HCT116 (cell line): Measurements from ENCODE around the gene IL1RAPL2. TPM values are rescaled to one million over a fixed set of nuclear protein-coding genes. Genes with fewer than 3 reads are reported as not detected.

ENCODE experiments used
- ATAC-seq: fragments of 200-7000 bp; cut with Tn5 transposase; 2 replicates; pipeline ENCODE4 v1.9.1; 2020; ENCODE audit warnings: mild to moderate bottlenecking, moderate library complexity
- BruUV-seq: library from RNA; stranded (reverse); fragments of 400-500 nt; replicated peaks from 2 replicates; lab custom pipeline; 2021; lab: Mats Ljungman, UMichigan
- CTCF ChIA-PET: fragments of 300-600 bp; sonication (Branson Sonifier 250); formaldehyde crosslinking; loops from one replicate; lab custom pipeline; 2021; ENCODE audit warnings: antibody characterized with exemption; lab: Charles Lee
- POLR2A ChIA-PET: fragments of 300-600, 350-600 bp; sonication (Branson Sonifier 250); formaldehyde crosslinking; loops from one replicate; lab custom pipeline; 2021; ENCODE audit warnings: antibody characterized with exemption; lab: Charles Lee
- RAD21 ChIA-PET, 2 experiments: fragments of 300-600 bp; sonication (Branson Sonifier 250); formaldehyde crosslinking; loops; one replicate each; lab custom pipeline; 2023; ENCODE audit warnings: low total read pairs in 2 of 2; ENCODE audit not compliant: uncharacterized antibody in 2 of 2, unreplicated experiment in 2 of 2, low non-redundant PET in 1 of 2; lab: Charles Lee
- DNase-seq: peaks from one replicate; pipeline ENCODE4 v3.0.0-alpha.2; 2010; ENCODE audit warnings: low read depth, low spot score
- H2AFZ ChIP-seq: fragments of 200-600 bp; shearing (Covaris generic), sonication (generic); 2 replicates; pipeline ENCODE4 v1.6.1; 2017; ENCODE audit warnings: low read depth, mixed run types, mixed read lengths, antibody characterized with exemption, low read length; ENCODE audit not compliant: poor library complexity, severe bottlenecking
- H3K27ac ChIP-seq: 2 replicates; pipeline ENCODE4 v1.5.1; 2012; ENCODE audit warnings: low read depth, low read length
- H3K27me3 ChIP-seq: fragments of 200-600 bp; sonication (generic); 2 replicates; pipeline ENCODE4 v1.6.1; 2016; ENCODE audit warnings: mixed run types, low read length, mixed read lengths; ENCODE audit not compliant: insufficient read depth
- H3K36me3 ChIP-seq, 2 experiments: fragments of 200-500 bp in 1 of 2; fragments of 200-600 bp in 1 of 2; sonication (Bioruptor generic) in 1 of 2; sonication (generic) in 1 of 2; 2 replicates each; pipeline versions ENCODE4 v1.5.1 to v1.6.1; 2014 to 2016; ENCODE audit warnings: low read length in 2 of 2, inconsistent platforms in 1 of 2, mixed read lengths in 1 of 2, mixed run types in 1 of 2; ENCODE audit not compliant: insufficient read depth in 2 of 2, control insufficient read depth in 1 of 2
- H3K4me1 ChIP-seq, 2 experiments: fragments of 200-600 bp in 1 of 2; sonication (generic) in 1 of 2; 2 replicates each; pipeline versions ENCODE4 v1.5.1 to v1.6.1; 2012 to 2017; ENCODE audit warnings: low read length in 2 of 2, inconsistent platforms in 1 of 2, mild to moderate bottlenecking in 1 of 2, mixed read lengths in 1 of 2, mixed run types in 1 of 2, moderate library complexity in 1 of 2; ENCODE audit not compliant: insufficient read depth in 2 of 2, control insufficient read depth in 1 of 2
- H3K4me2 ChIP-seq: fragments of 200-600 bp; sonication (generic); 2 replicates; pipeline ENCODE4 v1.6.1; 2017; ENCODE audit warnings: mixed run types, low read length, mixed read lengths
- H3K4me3 ChIP-seq, 2 experiments: fragments of 200-600 bp in 1 of 2; sonication (generic) in 1 of 2; replicated peaks in 1 of 2; 2 replicates each; pipeline ENCODE4 v1.5.1; 2011 to 2016; ENCODE audit warnings: low read length in 2 of 2, control low read depth in 1 of 2, low read depth in 1 of 2, mild to moderate bottlenecking in 1 of 2, mixed read lengths in 1 of 2, mixed run types in 1 of 2
- H3K79me2 ChIP-seq: fragments of 200-600 bp; sonication (generic); 2 replicates; pipeline ENCODE4 v1.6.1; 2017; ENCODE audit warnings: mild to moderate bottlenecking, mixed run types, low read length, moderate library complexity, mixed read lengths; ENCODE audit not compliant: insufficient read depth
- H3K9ac ChIP-seq: fragments of 200-600 bp; sonication (generic); 2 replicates; pipeline ENCODE4 v1.6.1; 2016; ENCODE audit warnings: low read length, mixed read lengths
- H3K9me2 ChIP-seq: fragments of 200-600 bp; sonication (generic), shearing (Covaris generic); 2 replicates; pipeline ENCODE4 v1.6.1; 2017; ENCODE audit warnings: mixed run types, mild to moderate bottlenecking, moderate library complexity; ENCODE audit not compliant: insufficient read depth
- H3K9me3 ChIP-seq, 2 experiments: fragments of 200-500 bp in 1 of 2; fragments of 200-600 bp in 1 of 2; sonication (Bioruptor generic) in 1 of 2; sonication (generic) in 1 of 2; 2 replicates each; pipeline ENCODE4 v1.6.1; 2014 to 2017; ENCODE audit warnings: low read length in 2 of 2, mixed read lengths in 2 of 2, inconsistent platforms in 1 of 2, low read depth in 1 of 2, mild to moderate bottlenecking in 1 of 2, mixed run types in 1 of 2, moderate library complexity in 1 of 2; ENCODE audit not compliant: control insufficient read depth in 1 of 2, insufficient read depth in 1 of 2
- H4K20me1 ChIP-seq: fragments of 200-600 bp; sonication (generic), shearing (Covaris generic); 2 replicates; pipeline ENCODE4 v1.6.1; 2017; ENCODE audit warnings: mixed run types, mild to moderate bottlenecking, moderate library complexity; ENCODE audit not compliant: insufficient read depth
- ATF3 ChIP-seq: IDR thresholded peaks from 2 replicates; pipeline ENCODE4 v1.6.1; 2012
- CEBPB ChIP-seq: IDR thresholded peaks from 2 replicates; pipeline ENCODE4 v1.6.1; 2012; ENCODE audit warnings: low read depth
- EGR1 ChIP-seq: IDR thresholded peaks from 2 replicates; pipeline ENCODE4 v1.6.1; 2012; ENCODE audit warnings: low read depth
- ELF1 ChIP-seq: IDR thresholded peaks from 2 replicates; pipeline ENCODE4 v1.6.1; 2012; ENCODE audit warnings: low read depth, borderline replicate concordance
- EZH2 ChIP-seq: fragments of 200-600 bp; sonication (generic); IDR thresholded peaks from 2 replicates; pipeline ENCODE4 v1.6.1; 2017; ENCODE audit warnings: antibody characterized with exemption, mixed run types
- EZH2phosphoT487 ChIP-seq: fragments of 200-600 bp; IDR thresholded peaks from 2 replicates; pipeline ENCODE4 v1.6.1; 2018; ENCODE audit warnings: antibody characterized with exemption, borderline replicate concordance
- FOSL1 ChIP-seq: IDR thresholded peaks from 2 replicates; pipeline ENCODE4 v1.6.1; 2012; ENCODE audit warnings: low read depth
- RAD21 ChIP-seq: IDR thresholded peaks from 2 replicates; pipeline ENCODE4 v1.6.1; 2012; ENCODE audit warnings: low read depth, mild to moderate bottlenecking
- SIN3A ChIP-seq: IDR thresholded peaks from 2 replicates; pipeline ENCODE4 v1.6.1; 2012; ENCODE audit warnings: low read depth
- SP1 ChIP-seq: IDR thresholded peaks from 2 replicates; pipeline ENCODE4 v1.6.1; 2012; ENCODE audit warnings: low read depth
- SRF ChIP-seq: IDR thresholded peaks from 2 replicates; pipeline ENCODE4 v1.6.1; 2012; ENCODE audit warnings: low read depth
- TCF7L2 ChIP-seq: IDR thresholded peaks from 2 replicates; pipeline ENCODE4 v1.7.0; 2011; ENCODE audit warnings: borderline replicate concordance, inconsistent platforms; ENCODE audit not compliant: insufficient read depth, insufficient read length; ENCODE audit errors: extremely low read depth
- YY1 ChIP-seq: IDR thresholded peaks from 2 replicates; pipeline ENCODE4 v1.6.1; 2011; ENCODE audit warnings: low read length, low read depth, moderate library complexity, mild to moderate bottlenecking; ENCODE audit not compliant: insufficient replicate concordance; ENCODE audit errors: extremely low read depth
- ZFX ChIP-seq: fragments of 450-650 bp; IDR thresholded peaks from 2 replicates; pipeline ENCODE4 v1.6.1; 2017
- ZNF274 ChIP-seq: fragments of 200-500 bp; sonication (Bioruptor generic); IDR thresholded peaks from 2 replicates; pipeline ENCODE4 v1.6.1; 2014; ENCODE audit warnings: mild to moderate bottlenecking, low read depth, low read length, inconsistent platforms
- intact Hi-C: fragments of 100-400 bp; cut with micrococcal nuclease; formaldehyde crosslinking; loops from 2 replicates; pipeline ENCODE4 v1.10.0; 2022
- total RNA-seq: library from RNA; stranded (reverse); gene quantifications from one replicate; pipeline ENCODE4 v1.2.1, GENCODE V29; 2021; ENCODE audit not compliant: unreplicated experiment
- TF ChIP-seq, protein P1 (sequence below): IDR thresholded peaks from 2 replicates; pipeline ENCODE4 v1.6.1; 2012
- TF ChIP-seq, protein P2 (sequence below), 3 experiments: fragments of 200-600 bp in 1 of 3; sonication (generic) in 1 of 3; IDR thresholded peaks in 2 of 3; conservative IDR thresholded peaks in 1 of 3; 2 replicates each; pipeline ENCODE4 v1.5.1; 2012 to 2017; ENCODE audit warnings: low read depth in 2 of 3, low read length in 2 of 3, antibody characterized with exemption in 1 of 3, borderline replicate concordance in 1 of 3, control low read depth in 1 of 3, mild to moderate bottlenecking in 1 of 3, mixed read lengths in 1 of 3, mixed run types in 1 of 3, moderate library complexity in 1 of 3; ENCODE audit not compliant: insufficient read depth in 1 of 3
- TF ChIP-seq, protein P3 (sequence below): IDR thresholded peaks from 2 replicates; pipeline ENCODE4 v1.6.1; 2011; ENCODE audit warnings: mild to moderate bottlenecking, low read length, moderate library complexity; ENCODE audit not compliant: insufficient replicate concordance; ENCODE audit errors: extremely low read depth

The IL1RAPL2 gene
- total RNA-seq, 1 experiment from 2014 or later = not detected

DNA sequence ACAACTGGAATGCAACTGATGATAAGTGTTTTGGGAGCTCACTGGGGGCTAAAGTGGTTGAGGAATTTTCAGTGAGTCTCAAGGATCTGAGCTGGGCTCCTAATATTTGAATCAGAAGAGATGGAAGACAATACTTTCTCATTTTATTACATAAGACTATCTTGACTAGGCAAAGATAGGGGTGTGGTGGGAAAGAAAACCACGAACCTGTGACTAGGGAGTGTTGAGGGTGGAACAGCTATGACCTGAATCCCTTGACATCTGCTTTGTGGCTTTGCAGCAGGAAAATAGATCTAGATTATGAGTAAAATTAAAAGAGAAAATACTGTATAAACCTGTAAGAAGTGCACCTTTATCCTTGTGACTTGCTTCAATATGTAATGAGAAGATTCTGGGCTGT is 949.6 kb downstream of the IL1RAPL2 start:
- H3K4me2 ChIP-seq = no peak overlapping the region
- intact Hi-C loops = no loop called here
- no peaks in the 10 kb centered on the region for H3K79me2 ChIP-seq
- no peaks in the 10 kb centered on the region for H3K36me3 ChIP-seq
- ChIA-PET RAD21 (no interaction called here), CTCF (no interaction called here), POLR2A (no interaction called here)
- H3K4me3 ChIP-seq = no peak overlapping the region
- H3K27ac ChIP-seq = no peak overlapping the region
- H3K9ac ChIP-seq = no peak overlapping the region
- no peaks in the 10 kb centered on the region for H3K9me3 ChIP-seq
- no peak overlapping the region for H2AFZ ChIP-seq
- no peak for ATAC-seq
- no peak for DNase-seq
- no peaks in the 10 kb centered on the region for H3K27me3 ChIP-seq
- no peak for TF ChIP-seq ELF1
- no peak for TF ChIP-seq SP1
- TF ChIP-seq FOSL1 = no peak
- TF ChIP-seq EGR1 = no peak
- H3K9me2 ChIP-seq = no peaks in the 10 kb centered on the region
- no peaks in the 10 kb centered on the region for H3K4me1 ChIP-seq
- BruUV-seq = no TSS peak
- H4K20me1 ChIP-seq = no peaks in the 10 kb centered on the region

DNA sequence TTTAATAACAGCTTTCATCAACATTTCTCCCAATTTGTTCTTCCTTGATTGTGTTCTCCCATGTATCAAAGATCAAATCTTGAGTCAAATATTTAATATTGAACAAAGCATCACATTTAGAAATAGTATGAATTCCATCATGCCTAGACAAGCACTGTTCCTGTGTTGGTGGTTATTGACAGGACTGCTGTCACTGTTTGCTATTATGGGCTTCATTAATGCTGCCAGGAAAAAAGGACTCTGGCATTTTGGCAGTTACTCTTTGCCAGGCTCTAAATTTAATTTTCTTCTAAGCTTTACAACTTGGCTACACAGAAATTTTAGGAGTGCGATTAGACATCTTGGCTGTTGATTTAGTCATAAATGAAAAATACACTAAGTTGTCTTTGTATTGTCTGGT is 960.4 kb downstream of the IL1RAPL2 start:
- POLR2A ChIA-PET = no interaction called here
- no TSS peak for BruUV-seq
- no peak for ATAC-seq
- Histone ChIP-seq H3K4me2 (no peak overlapping the region), H3K27me3 (no peaks in the 10 kb centered on the region), H3K4me3 (no peak overlapping the region), H4K20me1 (no peaks in the 10 kb centered on the region), H3K79me2 (no peaks in the 10 kb centered on the region), H3K9me3 (no peaks in the 10 kb centered on the region), H3K36me3 (no peaks in the 10 kb centered on the region), H3K9ac (no peak overlapping the region), H2AFZ (no peak overlapping the region), H3K9me2 (no peaks in the 10 kb centered on the region), H3K4me1 (no peaks in the 10 kb centered on the region), H3K27ac (no peak overlapping the region)
- DNase-seq = no peak
- RAD21 ChIA-PET = no interaction called here
- intact Hi-C loops = no loop called here
- CTCF ChIA-PET = no interaction called here
- TF ChIP-seq SP1 (no peak), EGR1 (no peak), ZNF274 (no peak), TCF7L2 (no peak), EZH2phosphoT487 (no peak), EZH2 (no peak), ATF3 (no peak), CEBPB (no peak), RAD21 (no peak), YY1 (no peak), ZFX (no peak), FOSL1 (no peak), SRF (no peak), ELF1 (no peak), SIN3A (no peak)
- TF ChIP-seq, protein P1, sequence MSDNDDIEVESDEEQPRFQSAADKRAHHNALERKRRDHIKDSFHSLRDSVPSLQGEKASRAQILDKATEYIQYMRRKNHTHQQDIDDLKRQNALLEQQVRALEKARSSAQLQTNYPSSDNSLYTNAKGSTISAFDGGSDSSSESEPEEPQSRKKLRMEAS = no peak
- TF ChIP-seq, protein P2, sequence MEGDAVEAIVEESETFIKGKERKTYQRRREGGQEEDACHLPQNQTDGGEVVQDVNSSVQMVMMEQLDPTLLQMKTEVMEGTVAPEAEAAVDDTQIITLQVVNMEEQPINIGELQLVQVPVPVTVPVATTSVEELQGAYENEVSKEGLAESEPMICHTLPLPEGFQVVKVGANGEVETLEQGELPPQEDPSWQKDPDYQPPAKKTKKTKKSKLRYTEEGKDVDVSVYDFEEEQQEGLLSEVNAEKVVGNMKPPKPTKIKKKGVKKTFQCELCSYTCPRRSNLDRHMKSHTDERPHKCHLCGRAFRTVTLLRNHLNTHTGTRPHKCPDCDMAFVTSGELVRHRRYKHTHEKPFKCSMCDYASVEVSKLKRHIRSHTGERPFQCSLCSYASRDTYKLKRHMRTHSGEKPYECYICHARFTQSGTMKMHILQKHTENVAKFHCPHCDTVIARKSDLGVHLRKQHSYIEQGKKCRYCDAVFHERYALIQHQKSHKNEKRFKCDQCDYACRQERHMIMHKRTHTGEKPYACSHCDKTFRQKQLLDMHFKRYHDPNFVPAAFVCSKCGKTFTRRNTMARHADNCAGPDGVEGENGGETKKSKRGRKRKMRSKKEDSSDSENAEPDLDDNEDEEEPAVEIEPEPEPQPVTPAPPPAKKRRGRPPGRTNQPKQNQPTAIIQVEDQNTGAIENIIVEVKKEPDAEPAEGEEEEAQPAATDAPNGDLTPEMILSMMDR (IDR thresholded peaks at IDR 0.05 in 2 of 3, conservative IDR thresholded peaks at IDR 0.05 in 1 of 3; ENCODE audit: borderline replicate concordance in 1 of 3, insufficient read depth in 1 of 3, low read depth in 2 of 3, low read length in 2 of 3) = no peak
- TF ChIP-seq, protein P3, sequence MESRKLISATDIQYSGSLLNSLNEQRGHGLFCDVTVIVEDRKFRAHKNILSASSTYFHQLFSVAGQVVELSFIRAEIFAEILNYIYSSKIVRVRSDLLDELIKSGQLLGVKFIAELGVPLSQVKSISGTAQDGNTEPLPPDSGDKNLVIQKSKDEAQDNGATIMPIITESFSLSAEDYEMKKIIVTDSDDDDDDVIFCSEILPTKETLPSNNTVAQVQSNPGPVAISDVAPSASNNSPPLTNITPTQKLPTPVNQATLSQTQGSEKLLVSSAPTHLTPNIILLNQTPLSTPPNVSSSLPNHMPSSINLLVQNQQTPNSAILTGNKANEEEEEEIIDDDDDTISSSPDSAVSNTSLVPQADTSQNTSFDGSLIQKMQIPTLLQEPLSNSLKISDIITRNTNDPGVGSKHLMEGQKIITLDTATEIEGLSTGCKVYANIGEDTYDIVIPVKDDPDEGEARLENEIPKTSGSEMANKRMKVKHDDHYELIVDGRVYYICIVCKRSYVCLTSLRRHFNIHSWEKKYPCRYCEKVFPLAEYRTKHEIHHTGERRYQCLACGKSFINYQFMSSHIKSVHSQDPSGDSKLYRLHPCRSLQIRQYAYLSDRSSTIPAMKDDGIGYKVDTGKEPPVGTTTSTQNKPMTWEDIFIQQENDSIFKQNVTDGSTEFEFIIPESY = no peak
